GM19372 (cell line): ENCODE measurements around the gene SCYGR5.
A peak's percentile ranks its signal among the peaks of the same experiment; 100 is the strongest.
"Not testable (repeated sequence)": the region's sequence is repeated elsewhere in the genome, so short reads cannot be mapped to it uniquely, and the experiment has no call there.

ENCODE experiments used
- ATAC-seq: cut with Tn5 transposase; IDR thresholded peaks from one replicate; pipeline ENCODE4 v1.9.1; 2021; ENCODE audit warnings: mild to moderate bottlenecking, low read depth, moderate library complexity; ENCODE audit not compliant: unreplicated experiment

SCYGR5 gene

GRCh38 chr2:227666631-227667170 is at the start of gene SCYGR5:
TSS of gene SCYGR5 (plus strand) at chr2:227666804. CDS start at chr2:227666804, 0 bp downstream.
- not testable (repeated sequence) for ATAC-seq

GRCh38 chr2:227617316-227618230 is 49.0 kb upstream of the SCYGR5 start, which contains the start of gene SCYGR4:
TSS of gene SCYGR4 (plus strand) at chr2:227617498. CDS start at chr2:227617498, 0 bp downstream.
- ATAC-seq, result no peak

DNA sequence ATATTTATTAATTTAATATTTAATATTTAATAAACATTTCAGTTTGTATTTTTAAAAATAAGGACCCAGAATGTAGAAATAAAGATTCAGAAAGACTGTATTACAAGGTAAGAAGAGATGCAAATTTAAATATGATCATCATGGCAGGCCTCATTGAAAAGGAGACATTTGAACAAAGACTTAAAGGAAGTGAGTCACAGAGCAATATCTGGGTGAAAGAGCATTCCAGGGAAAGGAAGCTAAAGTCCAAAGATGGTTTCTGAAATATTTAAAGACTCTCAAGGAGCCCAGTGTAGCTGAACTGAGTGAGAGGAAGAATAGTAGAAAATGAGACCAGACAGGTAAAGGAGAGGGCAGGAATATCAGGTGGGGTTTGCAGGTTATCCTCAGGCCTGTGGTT is 43.4 kb upstream of the SCYGR5 start:
- ATAC-seq, result no peak

GRCh38 chr2:227625420-227625819 is 41.2 kb upstream of the SCYGR5 start:
- no peak for ATAC-seq

DNA sequence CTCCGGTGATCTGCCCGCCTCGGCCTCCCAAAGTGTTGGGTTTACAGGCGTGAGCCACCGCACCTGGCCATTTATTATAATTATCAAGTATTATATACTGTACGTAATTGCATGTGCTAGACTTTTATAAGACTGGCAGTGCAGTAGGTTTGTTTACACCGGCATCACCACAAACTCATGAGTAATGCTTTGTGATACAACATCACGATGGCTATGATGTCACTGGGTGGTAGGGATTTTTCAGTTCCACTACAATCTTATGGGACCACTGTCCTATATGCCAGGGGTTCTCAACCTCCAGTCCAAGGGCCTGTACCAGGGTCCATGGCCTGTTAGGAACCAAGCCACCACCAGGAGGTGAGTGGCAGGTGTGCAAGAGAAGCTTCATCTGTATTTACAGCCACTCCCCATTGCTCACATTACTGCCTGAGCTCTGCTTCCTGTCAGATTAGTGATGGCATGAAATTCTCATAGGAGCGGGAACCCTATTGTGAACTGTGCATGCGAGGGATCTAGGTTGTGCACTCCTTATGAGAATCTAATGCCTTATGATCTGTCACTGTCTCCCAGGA is 39.9 kb upstream of the SCYGR5 start:
- ATAC-seq, result no peak

GRCh38 chr2:227627769-227628168 is 38.8 kb upstream of the SCYGR5 start:
- ATAC-seq, result peak; percentile 77

DNA sequence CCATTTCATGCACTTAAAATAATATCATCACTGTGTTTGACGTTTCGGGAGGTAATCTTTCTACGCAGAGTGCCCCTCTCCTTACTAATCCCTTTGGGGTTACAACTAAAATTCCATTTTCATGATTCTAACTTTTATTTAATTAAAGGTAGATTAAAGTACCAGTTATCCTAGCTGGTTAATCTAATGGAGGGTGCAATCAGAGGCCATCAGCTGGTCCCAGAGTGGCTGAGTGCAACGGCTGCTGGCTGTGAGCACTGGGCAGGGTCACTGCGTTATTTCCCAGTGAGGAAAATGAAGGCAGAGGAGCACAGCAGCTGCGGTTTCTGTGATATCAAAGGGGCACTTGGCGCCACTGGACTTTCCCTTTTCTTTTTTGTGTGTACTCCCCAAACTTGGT is 37.2 kb upstream of the SCYGR5 start:
- ATAC-seq, result no peak

- no peak for ATAC-seq
Measured at GRCh38 chr2:227630322-227630721, 36.3 kb upstream of the SCYGR5 start.

GRCh38 chr2:227632827-227633226 is 33.8 kb upstream of the SCYGR5 start:
- ATAC-seq, result no peak

DNA sequence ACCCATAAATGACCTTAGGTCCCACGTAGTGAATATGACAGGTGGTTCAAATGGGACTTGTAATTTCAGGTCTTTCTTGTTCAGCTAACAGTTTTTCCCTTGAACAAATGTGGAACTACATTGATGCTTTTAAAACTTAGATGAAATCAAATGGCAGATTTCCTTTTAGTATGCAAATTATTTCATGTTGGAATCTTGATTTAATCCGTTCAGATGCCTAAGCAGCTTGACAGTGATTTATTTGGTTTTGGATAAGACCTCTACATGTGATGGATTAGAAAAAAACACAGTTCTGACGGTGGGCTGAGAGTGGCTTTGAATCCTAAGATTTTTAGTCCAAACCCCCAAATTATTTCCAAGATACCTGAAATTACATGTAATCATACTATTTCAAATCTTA is 32.4 kb upstream of the SCYGR5 start:
- ATAC-seq, result no peak

GRCh38 chr2:227642656-227643055 is 23.9 kb upstream of the SCYGR5 start:
- ATAC-seq, result no peak

DNA sequence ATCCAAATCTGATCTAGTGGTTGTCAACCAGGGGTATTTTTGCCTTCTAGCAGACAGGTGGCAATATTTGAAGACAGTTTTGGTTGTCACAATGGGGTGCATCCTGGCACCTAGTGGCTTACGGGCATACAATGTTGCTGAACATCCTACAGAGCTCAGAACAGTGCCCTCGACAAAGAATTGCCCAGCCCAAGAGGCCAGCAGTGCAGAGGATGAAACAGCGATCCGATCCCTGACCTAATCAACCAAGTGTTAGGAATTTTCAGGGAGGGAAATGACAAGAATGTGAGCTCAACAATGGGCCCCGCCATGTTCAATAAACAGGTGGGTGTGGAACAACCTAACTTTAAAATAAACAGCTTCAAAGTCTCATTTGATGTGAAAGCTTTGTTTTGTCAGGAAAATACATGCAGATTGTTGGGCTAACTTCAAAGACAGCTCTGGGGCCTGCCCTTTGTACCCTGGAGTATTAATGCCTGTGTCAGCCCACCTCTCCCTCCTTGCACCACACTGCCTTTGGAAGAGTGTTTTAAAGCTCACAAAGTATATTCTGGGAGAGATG is 22.5 kb upstream of the SCYGR5 start:
- ATAC-seq, result no peak

- ATAC-seq, result no peak
Measured at GRCh38 chr2:227653419-227653818, 13.2 kb upstream of the SCYGR5 start.

DNA sequence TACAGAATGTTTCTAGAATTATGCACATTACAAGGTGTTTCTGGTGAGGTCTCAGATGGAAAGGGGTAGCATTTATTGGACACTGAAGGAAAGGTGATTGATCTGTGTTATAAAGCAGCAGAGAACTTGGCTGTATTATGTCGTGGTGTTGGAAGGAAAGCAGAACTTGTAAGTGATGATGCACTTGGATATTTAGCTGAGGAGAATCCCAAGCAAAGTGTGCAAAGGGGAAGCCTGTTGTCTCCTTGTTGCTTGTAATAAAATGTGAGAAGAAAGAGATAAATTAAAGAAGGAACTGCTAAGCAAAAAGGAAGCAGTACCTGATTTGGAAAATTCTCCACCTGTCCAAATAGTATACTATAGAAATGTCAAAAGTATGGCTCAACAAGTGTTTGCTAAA is 12.2 kb upstream of the SCYGR5 start:
- no peak for ATAC-seq

DNA sequence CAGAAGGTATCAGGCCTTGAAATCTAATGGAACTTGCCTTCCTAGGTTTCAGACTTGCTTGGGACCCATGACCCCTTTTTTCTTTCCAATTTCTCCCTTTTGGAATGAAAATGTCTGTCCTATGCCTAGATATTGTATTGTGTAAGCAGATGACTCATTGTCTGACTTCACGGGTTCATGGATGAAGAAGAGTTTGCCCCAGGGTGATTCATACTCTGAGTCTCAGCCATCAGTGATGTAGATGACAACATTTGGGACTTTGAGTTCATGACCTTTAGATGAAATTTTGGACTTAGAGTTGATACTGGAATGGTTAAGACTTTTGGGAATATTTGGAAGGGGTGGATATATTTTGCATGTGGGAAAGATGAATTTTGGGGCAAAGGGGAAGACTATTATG is 11.2 kb upstream of the SCYGR5 start:
- ATAC-seq, result no peak

GRCh38 chr2:227657199-227657845 is 9.3 kb upstream of the SCYGR5 start:
- no peak for ATAC-seq

- ATAC-seq, result no peak
Measured at GRCh38 chr2:227661025-227661649, 5.5 kb upstream of the SCYGR5 start.

DNA sequence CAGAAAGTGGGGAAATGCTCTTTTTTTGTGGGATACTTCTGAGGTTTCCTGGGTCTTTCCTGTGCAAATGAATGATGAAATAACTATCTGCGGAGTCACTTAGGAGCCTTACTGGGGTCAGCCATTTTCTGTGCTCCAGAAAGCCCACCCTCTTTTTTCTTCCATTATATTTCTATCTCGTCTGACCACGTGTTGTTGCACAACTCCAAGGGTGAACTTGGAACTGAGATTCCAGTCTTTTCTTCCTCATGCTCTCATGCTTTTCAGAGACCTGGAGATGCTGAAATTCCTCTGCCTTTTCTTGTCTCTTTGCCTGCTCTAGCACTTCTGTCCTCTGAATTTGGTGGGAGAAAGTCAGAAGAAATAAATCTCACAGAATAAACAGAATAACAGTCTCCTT is 4.8 kb upstream of the SCYGR5 start:
- no peak for ATAC-seq

DNA sequence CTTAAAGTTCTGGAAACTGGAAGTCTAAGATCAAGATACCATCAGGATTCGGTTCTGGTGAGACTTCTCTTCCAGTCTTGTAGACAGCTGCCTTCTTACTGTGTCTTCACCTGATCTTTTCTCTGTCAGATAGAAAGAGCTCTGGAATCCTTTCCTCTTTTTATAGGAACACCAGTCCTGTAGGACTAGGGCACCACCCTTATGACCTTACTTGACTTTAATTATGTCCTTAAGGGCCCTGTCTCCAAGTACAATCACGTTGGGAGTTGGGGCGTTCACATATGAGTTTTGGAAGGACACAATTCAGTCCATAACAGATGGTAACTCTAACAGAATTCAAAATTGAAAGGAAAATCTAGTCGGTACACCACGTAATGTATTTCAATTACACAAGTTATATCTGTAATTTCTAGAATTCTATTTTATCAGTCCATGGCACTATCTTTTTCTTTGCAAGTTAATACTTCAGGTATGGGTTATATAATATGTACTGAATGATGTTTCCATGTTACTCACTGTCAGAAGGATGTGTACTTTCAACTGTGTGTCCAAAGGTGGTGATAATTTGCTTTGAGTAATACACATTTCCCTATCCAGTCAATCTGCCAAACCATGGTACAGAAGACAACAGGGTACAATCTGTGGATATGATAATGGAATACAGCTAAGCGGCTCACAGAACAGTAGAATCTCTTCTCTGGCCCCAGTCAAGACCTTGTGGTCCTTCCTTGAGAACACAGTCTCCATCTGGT is 1.2 kb upstream of the SCYGR5 start:
- ATAC-seq, result no peak
